HepG2 (cell line): Measurements from ENCODE around the gene ARL6. TPM values are rescaled to one million over a fixed set of nuclear protein-coding genes. Genes with fewer than 3 reads are reported as not detected.
A peak's percentile ranks its signal among the peaks of the same experiment; 100 is the strongest.

Source experiments
- ATAC-seq: fragments of 200-7000 bp; cut with Tn5 transposase; 3 replicates; pipeline ENCODE4 v1.9.1; 2020; ENCODE audit warnings: mild to moderate bottlenecking, moderate library complexity
- BruUV-seq: library from RNA; stranded (reverse); fragments of 400-500 nt; replicated peaks from 2 replicates; lab custom pipeline; 2021; lab: Mats Ljungman, UMichigan
- CTCF ChIA-PET: fragments of 300-600 bp; formaldehyde crosslinking; extraction: SDS; loops from one replicate; lab custom pipeline; 2021; ENCODE audit warnings: low total read pairs, inconsistent platforms, low intra/inter-chr PET ratio; lab: Yijun Ruan, JAX
- POLR2A ChIA-PET: fragments of 350-600 bp; sonication (Branson Sonifier 250); formaldehyde crosslinking; loops from one replicate; lab custom pipeline; 2020; ENCODE audit warnings: antibody characterized with exemption, inconsistent platforms; lab: Yijun Ruan, JAX
- DNase-seq: peaks from one replicate; pipeline ENCODE4 v3.0.0-alpha.2; 2015; ENCODE audit warnings: low spot score
- FAIRE-seq: peaks from 3 replicates; lab custom pipeline; 2011; peaks lifted over from hg19 to GRCh38; lab: Jason Lieb, UNC
- H2AFZ ChIP-seq: one replicate; pipeline ENCODE4 v1.6.1; 2011; ENCODE audit warnings: low read length, inconsistent platforms
- H3K27ac ChIP-seq: fragments of 300-600 bp; 3 replicates; pipeline ENCODE4 v1.8.0; 2011; ENCODE audit warnings: mixed run types, mild to moderate bottlenecking, mixed read lengths, low read length, inconsistent platforms; ENCODE audit not compliant: insufficient read depth; ENCODE audit errors: extremely low read length
- H3K27me3 ChIP-seq, 2 experiments: fragments of 200-600 bp in 1 of 2; 2 replicates in 1 of 2; 3 replicates in 1 of 2; pipeline versions ENCODE4 v1.6.0 to v1.8.0; 2011; ENCODE audit warnings: low read length in 2 of 2, mild to moderate bottlenecking in 2 of 2, moderate library complexity in 2 of 2, inconsistent platforms in 1 of 2; ENCODE audit not compliant: insufficient read depth in 2 of 2, control insufficient read depth in 1 of 2
- H3K36me3 ChIP-seq, 2 experiments: fragments of 200-600 bp in 1 of 2; replicated peaks in 1 of 2; 2 replicates in 1 of 2; 3 replicates in 1 of 2; pipeline versions ENCODE4 v1.5.1 to v1.8.0; 2011; ENCODE audit warnings: low read length in 2 of 2, inconsistent platforms in 1 of 2; ENCODE audit not compliant: insufficient read depth in 2 of 2, control insufficient read depth in 1 of 2
- H3K4me1 ChIP-seq: 2 replicates; pipeline ENCODE4 v1.5.1; 2012; ENCODE audit warnings: low read length, inconsistent platforms; ENCODE audit not compliant: insufficient read depth
- H3K4me2 ChIP-seq: 2 replicates; pipeline ENCODE4 v1.6.0; 2011; ENCODE audit warnings: low read depth, low read length, inconsistent platforms
- H3K4me3 ChIP-seq, 3 experiments: fragments of 200-600 bp in 1 of 3; sonication (generic), shearing (Covaris generic) in 1 of 3; replicated peaks in 1 of 3; 2 replicates each; pipeline ENCODE4 v1.5.1; 2011 to 2016; ENCODE audit warnings: low read length in 3 of 3, inconsistent platforms in 2 of 3, low read depth in 2 of 3, mild to moderate bottlenecking in 2 of 3, control low read depth in 1 of 3, mixed read lengths in 1 of 3; ENCODE audit not compliant: insufficient read depth in 1 of 3
- H3K79me2 ChIP-seq: one replicate; pipeline ENCODE4 v1.6.1; 2011; ENCODE audit warnings: low read length, inconsistent platforms; ENCODE audit not compliant: insufficient read depth
- H3K9ac ChIP-seq: 2 replicates; pipeline ENCODE4 v1.6.0; 2011; ENCODE audit warnings: mild to moderate bottlenecking, low read depth, low read length, inconsistent platforms; ENCODE audit not compliant: insufficient read depth
- H3K9me3 ChIP-seq: 2 replicates; pipeline ENCODE4 v1.5.1; 2012; ENCODE audit warnings: mild to moderate bottlenecking, low read length
- H4K20me1 ChIP-seq: 2 replicates; pipeline ENCODE4 v1.6.0; 2011; ENCODE audit warnings: inconsistent platforms, mild to moderate bottlenecking, low read length, moderate library complexity; ENCODE audit not compliant: insufficient read depth
- DMAP1 ChIP-seq: IDR thresholded peaks from 2 replicates; pipeline ENCODE4 v1.6.1; 2016
- MAFF ChIP-seq: IDR thresholded peaks from 2 replicates; pipeline ENCODE4 v1.6.1; 2011; ENCODE audit warnings: low read depth, low read length, improper control_type of control experiment
- MAFK ChIP-seq, 2 experiments: IDR thresholded peaks in 1 of 2; conservative IDR thresholded peaks in 1 of 2; 2 replicates each; pipeline ENCODE4 v1.6.1; 2011; ENCODE audit warnings: improper control_type of control experiment in 2 of 2, low read length in 2 of 2
- WGBS: methylation state at CpG from one replicate; pipeline ENCODE4 v1.1.6; 2017; ENCODE audit warnings: low lambda C conversion rate; 5-methylcytosine and 5-hydroxymethylcytosine counted together
- in situ Hi-C: cut with HindIII; loops from 2 replicates; pipeline ENCODE4 v1.10.0; 2017; ENCODE audit warnings: low pct_unique_long_range_greater_than_20kb; ENCODE audit not compliant: extremely low pct_ligation_motif_present
- intact Hi-C: fragments of 100-400 bp; cut with micrococcal nuclease; formaldehyde crosslinking; loops from one replicate; pipeline ENCODE4 v1.10.0; 2022; ENCODE audit not compliant: unreplicated experiment
- polyA plus RNA-seq, 8 experiments: library from polyadenylated mRNA; depleted of rRNA in 3 of 8; stranded (reverse) in 7 of 8; unstranded in 1 of 8; fragments of >200 nt; fragmentation: Illumina TruSeq in 4 of 8; extraction: Trizol in 4 of 8; gene quantifications; 2 replicates each; pipeline versions ENCODE4 v1.2.1 to v1.2.3, GENCODE V29; 2011 to 2016; ENCODE audit warnings: low read depth in 4 of 8, missing spikeins in 1 of 8, mixed read lengths in 1 of 8; ENCODE audit not compliant: insufficient read depth in 1 of 8
- total RNA-seq, 5 experiments: library from RNA; depleted of rRNA; stranded (reverse); fragments of >200 nt; fragmentation: Illumina TruSeq; extraction: Trizol; gene quantifications; 2 replicates each; pipeline ENCODE4 v1.2.3, GENCODE V29; 2016; ENCODE audit warnings: low read depth in 1 of 5
- TF ChIP-seq, protein P1 (sequence below): sonication (generic); formaldehyde crosslinking; IDR thresholded peaks from 2 replicates; pipeline ENCODE4 v1.8.1; 2022; ENCODE audit warnings: low read depth, mild to moderate bottlenecking, missing genetic modification reagents
- TF ChIP-seq, protein P2 (sequence below): sonication (generic); formaldehyde crosslinking; IDR thresholded peaks from 2 replicates; pipeline ENCODE4 v1.5.0; 2020; ENCODE audit warnings: missing genetic modification reagents

The ARL6 gene
- total and polyA plus RNA-seq, 2 of the 13 experiments (the other 11 are each of a cell fraction or from before 2014, with no cell fraction given): 1.3 to 3.7 TPM

GRCh38 chr3:97827741-97828471 is 63.3 kb downstream of the ARL6 start:
- Histone ChIP-seq H3K9me3 (no peaks in the 10 kb centered on the region), H4K20me1 (no peaks in the 10 kb centered on the region), H3K4me3 (no peak overlapping the region), H3K27ac (no peak overlapping the region), H3K36me3 (no peaks in the 10 kb centered on the region)
- intact Hi-C loops: no loop called here
- no TSS peak for BruUV-seq
- no peak for FAIRE-seq
- 96% methylated on average over 2 of the region's 2 CpGs for WGBS
- POLR2A ChIA-PET: no interaction called here
- TF ChIP-seq, protein P1, sequence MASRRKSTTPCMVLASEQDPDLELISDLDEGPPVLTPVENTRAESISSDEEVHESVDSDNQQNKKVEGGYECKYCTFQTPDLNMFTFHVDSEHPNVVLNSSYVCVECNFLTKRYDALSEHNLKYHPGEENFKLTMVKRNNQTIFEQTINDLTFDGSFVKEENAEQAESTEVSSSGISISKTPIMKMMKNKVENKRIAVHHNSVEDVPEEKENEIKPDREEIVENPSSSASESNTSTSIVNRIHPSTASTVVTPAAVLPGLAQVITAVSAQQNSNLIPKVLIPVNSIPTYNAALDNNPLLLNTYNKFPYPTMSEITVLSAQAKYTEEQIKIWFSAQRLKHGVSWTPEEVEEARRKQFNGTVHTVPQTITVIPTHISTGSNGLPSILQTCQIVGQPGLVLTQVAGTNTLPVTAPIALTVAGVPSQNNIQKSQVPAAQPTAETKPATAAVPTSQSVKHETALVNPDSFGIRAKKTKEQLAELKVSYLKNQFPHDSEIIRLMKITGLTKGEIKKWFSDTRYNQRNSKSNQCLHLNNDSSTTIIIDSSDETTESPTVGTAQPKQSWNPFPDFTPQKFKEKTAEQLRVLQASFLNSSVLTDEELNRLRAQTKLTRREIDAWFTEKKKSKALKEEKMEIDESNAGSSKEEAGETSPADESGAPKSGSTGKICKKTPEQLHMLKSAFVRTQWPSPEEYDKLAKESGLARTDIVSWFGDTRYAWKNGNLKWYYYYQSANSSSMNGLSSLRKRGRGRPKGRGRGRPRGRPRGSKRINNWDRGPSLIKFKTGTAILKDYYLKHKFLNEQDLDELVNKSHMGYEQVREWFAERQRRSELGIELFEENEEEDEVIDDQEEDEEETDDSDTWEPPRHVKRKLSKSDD (CRISPR knock-in tag): no peak
- TF ChIP-seq, protein P2, sequence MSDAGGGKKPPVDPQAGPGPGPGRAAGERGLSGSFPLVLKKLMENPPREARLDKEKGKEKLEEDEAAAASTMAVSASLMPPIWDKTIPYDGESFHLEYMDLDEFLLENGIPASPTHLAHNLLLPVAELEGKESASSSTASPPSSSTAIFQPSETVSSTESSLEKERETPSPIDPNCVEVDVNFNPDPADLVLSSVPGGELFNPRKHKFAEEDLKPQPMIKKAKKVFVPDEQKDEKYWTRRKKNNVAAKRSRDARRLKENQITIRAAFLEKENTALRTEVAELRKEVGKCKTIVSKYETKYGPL (CRISPR knock-in tag): no peak
- TF ChIP-seq DMAP1 (CRISPR knock-in tag) (no peak), MAFF (peak; percentile 63), MAFK (conservative IDR thresholded peaks at IDR 0.05 in 1 of 2, IDR thresholded peaks at IDR 0.05 in 1 of 2; ENCODE audit: low read length in 2 of 2) (peak; percentile 40 to 74; a peak in 3 of 4 replicates)
- TF ChIP-seq, all 625 proteins: peak for 2
- no peak overlapping the region for H3K9ac ChIP-seq
- DNase-seq (no peak), ATAC-seq (no peak)
- H2AFZ ChIP-seq: no peak overlapping the region
- peaks cover 26% of the 10 kb centered on the region for H3K79me2 ChIP-seq
- CTCF ChIA-PET: no interaction called here
- H3K4me1 ChIP-seq: peaks cover 49% of the 10 kb centered on the region
- no peak overlapping the region for H3K4me2 ChIP-seq
- in situ Hi-C loops: no loop called here
- H3K27me3 ChIP-seq: no peaks in the 10 kb centered on the region
